B cell (primary cell): ENCODE results near the gene THRAP3. TPM values are rescaled to one million over a fixed set of nuclear protein-coding genes. Genes with fewer than 3 reads are reported as not detected.

Source experiments
- ATAC-seq: fragments of 200-7000 bp; cut with Tn5 transposase; one replicate; pipeline ENCODE4 v1.10.0; 2021; ENCODE audit warnings: low read depth, mild to moderate bottlenecking, moderate number of reproducible peaks, moderate library complexity
- CTCF ChIA-PET: fragments of 350-600 bp; sonication (Branson Sonifier 250); formaldehyde crosslinking; loops from one replicate; lab custom pipeline; 2021; ENCODE audit warnings: antibody characterized with exemption, inconsistent platforms; lab: Charles Lee
- POLR2A ChIA-PET: fragments of 350-600 bp; sonication (Branson Sonifier 250); formaldehyde crosslinking; loops from one replicate; lab custom pipeline; 2021; ENCODE audit warnings: antibody characterized with exemption; lab: Charles Lee
- DNase-seq: peaks from one replicate; pipeline ENCODE4 v3.0.0; 2013
- H2AFZ ChIP-seq: 2 replicates; pipeline ENCODE4 v1.6.1; 2012; ENCODE audit warnings: mild to moderate bottlenecking, low read depth, low read length; ENCODE audit not compliant: insufficient read depth, poor library complexity, severe bottlenecking
- H3K27ac ChIP-seq, 2 donors: 1 replicate in 1 of 2; 2 replicates in 1 of 2; pipeline ENCODE4 v1.5.1; 2012 to 2013; ENCODE audit warnings: low read length in 2 of 2, mild to moderate bottlenecking in 2 of 2, moderate library complexity in 1 of 2
- H3K27me3 ChIP-seq, 4 experiments: fragments of 200-600 bp in 1 of 4; sonication (generic) in 1 of 4; replicated peaks in 1 of 4; 1 replicate in 2 of 4; 2 replicates in 2 of 4; pipeline versions ENCODE4 v1.6.1 to v1.7.0; 2013 to 2016; ENCODE audit warnings: low read length in 3 of 4, mild to moderate bottlenecking in 2 of 4, mixed read lengths in 1 of 4, moderate library complexity in 1 of 4; ENCODE audit not compliant: insufficient read depth in 4 of 4, control insufficient read depth in 3 of 4; ENCODE audit errors: control extremely low read depth in 1 of 4
- H3K36me3 ChIP-seq, 2 experiments: replicated peaks in 1 of 2; 1 replicate in 1 of 2; 2 replicates in 1 of 2; pipeline versions ENCODE4 v1.6.1 to v1.7.1; 2013; ENCODE audit warnings: low read length in 1 of 2; ENCODE audit not compliant: insufficient read depth in 2 of 2, control insufficient read depth in 1 of 2; ENCODE audit errors: control extremely low read depth in 1 of 2, extremely low read depth in 1 of 2
- H3K4me1 ChIP-seq, 2 donors: fragments of 200-600 bp in 1 of 2; sonication (generic) in 1 of 2; 1 replicate in 1 of 2; 2 replicates in 1 of 2; pipeline versions ENCODE4 v1.5.1 to v1.6.1; 2013 to 2017; ENCODE audit warnings: low read length in 2 of 2; ENCODE audit not compliant: control insufficient read depth in 2 of 2, insufficient read depth in 2 of 2
- H3K4me2 ChIP-seq: replicated peaks from 2 replicates; pipeline ENCODE3; 2012; ENCODE audit warnings: mild to moderate bottlenecking, low read depth, low read length; ENCODE audit not compliant: poor library complexity, severe bottlenecking
- H3K4me3 ChIP-seq, 5 experiments: fragments of 200-600 bp in 1 of 5; sonication (generic) in 1 of 5; 1 replicate in 3 of 5; 2 replicates in 2 of 5; pipeline versions ENCODE4 v1.5.1 to v1.7.0; 2011 to 2016; ENCODE audit warnings: low read length in 4 of 5, mild to moderate bottlenecking in 4 of 5, low read depth in 2 of 5, control low read depth in 1 of 5, moderate library complexity in 1 of 5; ENCODE audit not compliant: insufficient read depth in 1 of 5; ENCODE audit errors: control extremely low read depth in 1 of 5, extremely low read depth in 1 of 5
- H3K79me2 ChIP-seq: fragments of 200-600 bp; sonication (generic); one replicate; pipeline ENCODE4 v1.6.0; 2016; ENCODE audit warnings: low read length; ENCODE audit not compliant: control insufficient read depth, insufficient read depth
- H3K9ac ChIP-seq: fragments of 200-600 bp; sonication (generic); 2 replicates; pipeline ENCODE4 v1.6.1; 2017; ENCODE audit warnings: mild to moderate bottlenecking, low read length, moderate library complexity
- H3K9me3 ChIP-seq, 3 donors: one replicate each; pipeline versions ENCODE4 v1.6.1 to v1.7.1; 2013; ENCODE audit warnings: low read length in 2 of 3; ENCODE audit not compliant: control insufficient read depth in 2 of 3, insufficient read depth in 1 of 3; ENCODE audit errors: control extremely low read depth in 1 of 3
- H4K20me1 ChIP-seq: 2 replicates; pipeline ENCODE4 v1.6.0; 2012; ENCODE audit warnings: mild to moderate bottlenecking, low read length; ENCODE audit not compliant: insufficient read depth, control insufficient read depth, poor library complexity, severe bottlenecking
- H3K27ac Mint-ChIP-seq: one replicate; pipeline ENCODE4 v1.8.0; 2021; ENCODE audit warnings: mixed read lengths
- H3K27me3 Mint-ChIP-seq: one replicate; pipeline ENCODE4 v1.8.0; 2021; ENCODE audit warnings: mixed read lengths
- H3K4me1 Mint-ChIP-seq: one replicate; pipeline ENCODE4 v1.8.0; 2021; ENCODE audit warnings: mixed read lengths
- H3K4me3 Mint-ChIP-seq: one replicate; pipeline ENCODE4 v1.8.0; 2021; ENCODE audit warnings: mixed read lengths
- H3K9me3 Mint-ChIP-seq: one replicate; pipeline ENCODE4 v1.8.0; 2022; ENCODE audit warnings: mixed read lengths; ENCODE audit not compliant: insufficient read depth
- EZH2 ChIP-seq: IDR thresholded peaks from 2 replicates; pipeline ENCODE4 v1.6.1; 2012; ENCODE audit warnings: borderline replicate concordance, low read depth, mild to moderate bottlenecking, moderate library complexity, low read length; ENCODE audit not compliant: insufficient read depth, poor library complexity, severe bottlenecking
- WGBS: methylation state at CpG from one replicate; pipeline ENCODE4 v1.1.5; 2013; ENCODE audit warnings: missing lambda C conversion rate; ENCODE audit not compliant: insufficient coverage; 5-methylcytosine and 5-hydroxymethylcytosine counted together
- intact Hi-C: fragments of 100-400 bp; cut with micrococcal nuclease; formaldehyde crosslinking; loops from one replicate; pipeline ENCODE4 v1.10.0; 2022
- polyA plus RNA-seq: library from polyadenylated mRNA; depleted of rRNA; stranded (reverse); fragments of >200 nt; gene quantifications from 2 replicates; pipeline ENCODE4 v1.2.3, GENCODE V29; 2012
- total RNA-seq, 2 donors: library from RNA; stranded (reverse); fragments of 120-200 nt in 1 of 2; gene quantifications; 1 replicate in 1 of 2; 2 replicates in 1 of 2; pipeline versions ENCODE4 v1.2.3 to v1.2.4, GENCODE V29; 2013 to 2022
- TF ChIP-seq, protein P1 (sequence below): fragments of 200-600 bp; IDR thresholded peaks from one replicate; pipeline ENCODE4 v1.8.0; 2022; ENCODE audit warnings: antibody characterized with exemption, mild to moderate bottlenecking

THRAP3 gene
- total and polyA plus RNA-seq, 2 donors (not counting 1 experiment from before 2014, with no cell fraction given) = 64.1 to 153 TPM

DNA sequence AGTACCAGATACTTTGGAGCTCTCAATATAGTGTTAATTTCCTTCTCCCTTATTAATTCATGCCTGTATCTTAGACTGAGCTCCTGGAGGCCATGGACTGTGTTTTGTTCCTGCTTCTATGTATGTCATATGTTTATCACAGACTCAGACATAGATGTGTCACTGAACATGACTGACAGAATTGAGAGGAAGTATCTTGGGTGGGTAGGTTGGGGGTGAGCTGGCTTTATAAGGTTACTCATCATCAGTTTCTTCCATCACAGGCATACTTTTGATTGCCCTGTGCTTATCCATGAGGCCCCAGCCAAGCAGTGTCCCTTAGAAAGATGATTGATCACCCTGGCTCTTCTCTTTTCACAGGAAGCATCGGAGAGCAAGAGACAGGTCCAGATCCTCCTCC is 76.3 kb downstream of the THRAP3 start:
- ATAC-seq (no peak), DNase-seq (no peak)
- H3K36me3 ChIP-seq = peaks cover 4 to 82% of the 10 kb centered on the region in 2 experiments
- ChIA-PET POLR2A (no interaction called here), CTCF (interaction anchor here (0.6 to 2.3 kb wide), 12 partner anchors 9 to 181 kb away, joined by 3 to 10 read pairs (median 4); partner anchors contain the start of genes THRAP3 and TRAPPC3)
- no CpG with 5 or more reads among the region's 1 CpG for WGBS
- H3K4me1 ChIP-seq = peaks cover 0 to 15% of the 10 kb centered on the region in 2 donors
- H3K27ac ChIP-seq = no peak overlapping the region
- peaks cover 26% of the 10 kb centered on the region for H4K20me1 ChIP-seq
- TF ChIP-seq, protein P1, sequence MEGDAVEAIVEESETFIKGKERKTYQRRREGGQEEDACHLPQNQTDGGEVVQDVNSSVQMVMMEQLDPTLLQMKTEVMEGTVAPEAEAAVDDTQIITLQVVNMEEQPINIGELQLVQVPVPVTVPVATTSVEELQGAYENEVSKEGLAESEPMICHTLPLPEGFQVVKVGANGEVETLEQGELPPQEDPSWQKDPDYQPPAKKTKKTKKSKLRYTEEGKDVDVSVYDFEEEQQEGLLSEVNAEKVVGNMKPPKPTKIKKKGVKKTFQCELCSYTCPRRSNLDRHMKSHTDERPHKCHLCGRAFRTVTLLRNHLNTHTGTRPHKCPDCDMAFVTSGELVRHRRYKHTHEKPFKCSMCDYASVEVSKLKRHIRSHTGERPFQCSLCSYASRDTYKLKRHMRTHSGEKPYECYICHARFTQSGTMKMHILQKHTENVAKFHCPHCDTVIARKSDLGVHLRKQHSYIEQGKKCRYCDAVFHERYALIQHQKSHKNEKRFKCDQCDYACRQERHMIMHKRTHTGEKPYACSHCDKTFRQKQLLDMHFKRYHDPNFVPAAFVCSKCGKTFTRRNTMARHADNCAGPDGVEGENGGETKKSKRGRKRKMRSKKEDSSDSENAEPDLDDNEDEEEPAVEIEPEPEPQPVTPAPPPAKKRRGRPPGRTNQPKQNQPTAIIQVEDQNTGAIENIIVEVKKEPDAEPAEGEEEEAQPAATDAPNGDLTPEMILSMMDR = no peak
- TF ChIP-seq EZH2 = no peak
- H3K4me3 ChIP-seq = no peak overlapping the region
- no peak overlapping the region for H2AFZ ChIP-seq
- Mint-ChIP-seq H3K4me3 (no peak overlapping the region), H3K27ac (peak overlapping the region; percentile 8), H3K27me3 (no peaks in the 10 kb centered on the region), H3K4me1 (peaks cover 23% of the 10 kb centered on the region), H3K9me3 (no peaks in the 10 kb centered on the region)
- no peaks in the 10 kb centered on the region for H3K27me3 ChIP-seq
- no peaks in the 10 kb centered on the region for H3K79me2 ChIP-seq
- H3K9ac ChIP-seq = no peak overlapping the region
- H3K4me2 ChIP-seq = no peak overlapping the region
- intact Hi-C loops = no loop called here
- H3K9me3 ChIP-seq = no peaks in the 10 kb centered on the region

DNA sequence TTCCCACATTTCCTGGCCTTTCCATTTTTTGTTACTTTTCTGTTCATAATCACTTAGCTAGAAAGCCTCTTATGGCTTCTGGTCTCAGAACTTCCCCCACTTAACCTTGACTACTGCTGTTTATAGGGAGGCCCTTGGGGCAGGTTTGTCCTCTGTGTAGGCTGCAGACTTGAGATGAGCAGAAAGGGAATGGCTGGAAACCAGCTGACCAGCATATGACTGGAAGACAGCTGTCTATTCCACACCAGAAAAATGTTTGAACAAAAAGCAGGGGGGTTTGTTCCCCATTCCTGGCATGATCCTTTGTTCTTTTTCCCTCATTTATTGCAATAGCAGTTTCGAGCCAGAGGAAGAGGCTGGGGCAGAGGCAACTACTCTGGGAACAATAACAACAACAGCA is 77.0 kb downstream of the THRAP3 start:
- POLR2A ChIA-PET = no interaction called here
- peaks cover 3 to 22% of the 10 kb centered on the region in 2 donors for H3K4me1 ChIP-seq
- intact Hi-C loops = no loop called here
- Mint-ChIP-seq H3K4me3 (no peak overlapping the region), H3K4me1 (peaks cover 26% of the 10 kb centered on the region), H3K27ac (no peak overlapping the region), H3K27me3 (no peaks in the 10 kb centered on the region), H3K9me3 (no peaks in the 10 kb centered on the region)
- H3K36me3 ChIP-seq = peaks cover 4 to 77% of the 10 kb centered on the region in 2 experiments
- no peak overlapping the region for H3K4me3 ChIP-seq
- CTCF ChIA-PET = interaction anchor here (1.1 to 2.3 kb wide), 2 partner anchors 9 to 151 kb away, joined by 3 to 10 read pairs; partner anchors contain the start of gene TRAPPC3
- no peaks in the 10 kb centered on the region for H3K79me2 ChIP-seq
- DNase-seq = no peak
- H3K27me3 ChIP-seq = no peaks in the 10 kb centered on the region
- no peak for ATAC-seq
- H3K27ac ChIP-seq = no peak overlapping the region
- TF ChIP-seq, protein P1 = no peak
- TF ChIP-seq EZH2 = no peak
- H3K9me3 ChIP-seq = no peaks in the 10 kb centered on the region
- no CpG with 5 or more reads among the region's 1 CpG for WGBS
- H3K4me2 ChIP-seq = no peak overlapping the region
- H2AFZ ChIP-seq = no peak overlapping the region
- H3K9ac ChIP-seq = no peak overlapping the region
- H4K20me1 ChIP-seq = peaks cover 29% of the 10 kb centered on the region
